PC-3 (cell line): ENCODE results near the gene CDA. TPM values are rescaled to one million over a fixed set of nuclear protein-coding genes. Genes with fewer than 3 reads are reported as not detected.
A peak's percentile ranks its signal among the peaks of the same experiment; 100 is the strongest.

Experiments
- ATAC-seq: fragments of 200-7000 bp; cut with Tn5 transposase; 2 replicates; pipeline ENCODE4 v1.9.1; 2020; ENCODE audit warnings: mild to moderate bottlenecking, moderate library complexity
- BruUV-seq: library from RNA; stranded (reverse); fragments of 400-500 nt; replicated peaks from 2 replicates; lab custom pipeline; 2021; lab: Mats Ljungman, UMichigan
- CTCF ChIA-PET: fragments of 300-600 bp; sonication (Branson Sonifier 250); formaldehyde crosslinking; loops from one replicate; lab custom pipeline; 2022; ENCODE audit warnings: antibody characterized with exemption; lab: Charles Lee
- POLR2A ChIA-PET: fragments of 300-600 bp; sonication (Branson Sonifier 250); formaldehyde crosslinking; loops from one replicate; lab custom pipeline; 2022; ENCODE audit warnings: antibody characterized with exemption; ENCODE audit not compliant: unreplicated experiment; lab: Charles Lee
- DNase-seq: peaks from one replicate; pipeline ENCODE4 v3.0.0-alpha.2; 2015
- H2AFZ ChIP-seq: fragments of 300-600 bp; sonication (generic); 2 replicates; pipeline ENCODE4 v1.6.0; 2016; ENCODE audit warnings: antibody characterized with exemption, low read length
- H3F3A ChIP-seq: fragments of 300-600 bp; sonication (generic); one replicate; pipeline ENCODE4 v1.6.0; 2017; ENCODE audit warnings: antibody characterized with exemption, low read length, control low read depth, mild to moderate bottlenecking; ENCODE audit not compliant: unreplicated experiment
- H3K27ac ChIP-seq: fragments of 300-600 bp; sonication (generic); 2 replicates; pipeline ENCODE4 v1.5.1; 2016; ENCODE audit warnings: mild to moderate bottlenecking, low read length
- H3K27me3 ChIP-seq: fragments of 300-600 bp; sonication (generic); 2 replicates; pipeline ENCODE4 v1.6.1; 2016; ENCODE audit warnings: low read length, mixed read lengths
- H3K36me3 ChIP-seq: fragments of 300-600 bp; sonication (generic); 2 replicates; pipeline ENCODE4 v1.6.1; 2016; ENCODE audit warnings: low read depth, mixed run types, low read length, mixed read lengths
- H3K4me1 ChIP-seq: fragments of 300-600 bp; sonication (generic); 2 replicates; pipeline ENCODE4 v1.5.1; 2016; ENCODE audit warnings: low read length; ENCODE audit not compliant: insufficient read depth
- H3K4me2 ChIP-seq: fragments of 300-600 bp; sonication (generic); 2 replicates; pipeline ENCODE4 v1.6.0; 2016; ENCODE audit warnings: low read length
- H3K4me3 ChIP-seq: fragments of 300-600 bp; sonication (generic); 2 replicates; pipeline ENCODE4 v1.5.1; 2016; ENCODE audit warnings: mild to moderate bottlenecking, low read length, mixed read lengths
- H3K79me2 ChIP-seq: fragments of 300-600 bp; sonication (generic); 2 replicates; pipeline ENCODE4 v1.6.1; 2017; ENCODE audit warnings: low read length, mixed read lengths
- H3K9ac ChIP-seq: fragments of 300-600 bp; sonication (generic); 2 replicates; pipeline ENCODE4 v1.6.0; 2016; ENCODE audit warnings: mild to moderate bottlenecking, low read length
- H3K9me2 ChIP-seq: fragments of 300-600 bp; sonication (generic); replicated peaks from 2 replicates; pipeline ENCODE4 v1.6.1; 2016; ENCODE audit warnings: mixed run types, low read length, mixed read lengths
- H3K9me3 ChIP-seq: fragments of 300-600 bp; sonication (generic); 2 replicates; pipeline ENCODE4 v1.6.1; 2016; ENCODE audit warnings: low read length, mixed read lengths
- H4K20me1 ChIP-seq: fragments of 300-600 bp; sonication (generic); 2 replicates; pipeline ENCODE4 v1.6.1; 2016; ENCODE audit warnings: low read length, mixed read lengths
- CTCF ChIP-seq: fragments of 300-600 bp; sonication (generic); conservative IDR thresholded peaks from 2 replicates; pipeline ENCODE4 v1.5.1; 2017; ENCODE audit warnings: antibody characterized with exemption, low read depth, mild to moderate bottlenecking, low read length
- EZH2 ChIP-seq: fragments of 300-600 bp; sonication (generic); IDR thresholded peaks from one replicate; pipeline ENCODE4 v1.6.1; 2017; ENCODE audit warnings: antibody characterized with exemption, mild to moderate bottlenecking, low read length; ENCODE audit not compliant: unreplicated experiment
- EZH2phosphoT487 ChIP-seq: fragments of 300-600 bp; sonication (generic); IDR thresholded peaks from 2 replicates; pipeline ENCODE4 v1.6.1; 2018; ENCODE audit warnings: mild to moderate bottlenecking, antibody characterized with exemption, low read length, borderline replicate concordance
- intact Hi-C: fragments of 100-400 bp; cut with micrococcal nuclease; formaldehyde crosslinking; loops from 2 replicates; pipeline ENCODE4 v1.9.0; 2023
- total RNA-seq: library from RNA; depleted of rRNA; stranded (reverse); fragments of >200 nt; gene quantifications from 2 replicates; pipeline ENCODE4 v1.2.3, GENCODE V29; 2014

Gene CDA
- total RNA-seq, 1 experiment from 2014 or later = 36.3 TPM

- H3K27me3 ChIP-seq = peaks cover under 1% of the 10 kb centered on the region; the same call in 1 of the 2 replicates
- no peak for ATAC-seq
- POLR2A ChIA-PET = no interaction called here
Observed at GRCh38 chr1:20546637-20547036, 42.3 kb upstream of the CDA start.

GRCh38 chr1:20551161-20551560 lies 37.7 kb upstream of the CDA start:
- Histone ChIP-seq H3K4me3 (no peak overlapping the region), H3K4me1 (no peaks in the 10 kb centered on the region; the same call in 1 of the 2 replicates), H3K79me2 (no peaks in the 10 kb centered on the region), H3K9ac (no peak overlapping the region), H2AFZ (no peak overlapping the region), H3K9me2 (no peaks in the 10 kb centered on the region), H3K9me3 (no peaks in the 10 kb centered on the region), H4K20me1 (no peaks in the 10 kb centered on the region), H3K27me3 (peaks cover 17% of the 10 kb centered on the region), H3K36me3 (no peaks in the 10 kb centered on the region), H3F3A (no peaks in the 10 kb centered on the region), H3K4me2 (no peak overlapping the region), H3K27ac (no peak overlapping the region)
- POLR2A ChIA-PET = no interaction called here
- no peak for ATAC-seq
- BruUV-seq = no TSS peak
- CTCF ChIA-PET = no interaction called here
- TF ChIP-seq CTCF (no peak), EZH2phosphoT487 (no peak), EZH2 (no peak)
- intact Hi-C loops = no loop called here
- no peak for DNase-seq

More at GRCh38 chr1:20546637-20547036, 42.3 kb upstream of the CDA start:
- CTCF ChIA-PET = no interaction called here
- intact Hi-C loops = no loop called here
- no peaks in the 10 kb centered on the region for H3K79me2 ChIP-seq
- no peaks in the 10 kb centered on the region for H3F3A ChIP-seq
- BruUV-seq = no TSS peak
- no peaks in the 10 kb centered on the region for H4K20me1 ChIP-seq
- TF ChIP-seq EZH2phosphoT487 (no peak), CTCF (no peak)
- H3K4me1 ChIP-seq = no peaks in the 10 kb centered on the region
- H2AFZ ChIP-seq = no peak overlapping the region
- H3K9ac ChIP-seq = no peak overlapping the region
- H3K36me3 ChIP-seq = no peaks in the 10 kb centered on the region
- no peaks in the 10 kb centered on the region for H3K9me3 ChIP-seq
- DNase-seq = no peak
- H3K4me2 ChIP-seq = no peak overlapping the region
- H3K9me2 ChIP-seq = no peaks in the 10 kb centered on the region
- no peak overlapping the region for H3K4me3 ChIP-seq
- H3K27ac ChIP-seq = no peak overlapping the region

- TF ChIP-seq CTCF = no peak
- TF ChIP-seq EZH2phosphoT487 = no peak
- no peak for TF ChIP-seq EZH2
- ChIA-PET POLR2A (no interaction called here), CTCF (no interaction called here)
- BruUV-seq = no TSS peak
- no peak within 1 kb of the TSS for H3K9ac ChIP-seq
- H3K4me2 ChIP-seq = peak within 1 kb of the TSS; percentile 69
- no peaks in the 10 kb centered on the region for H3K9me2 ChIP-seq
- no peaks in the 10 kb centered on the region for H3K9me3 ChIP-seq
- DNase-seq = no peak
- peak within 1 kb of the TSS; percentile 52 for H3K4me3 ChIP-seq
- intact Hi-C loops = no loop called here
- no peaks in the 10 kb centered on the region for H3K36me3 ChIP-seq
- no peaks in the 10 kb centered on the region for H3K79me2 ChIP-seq
- ATAC-seq = peak; percentile 25; the same call in 1 of the 2 replicates
- peaks cover 17% of the 10 kb centered on the region for H3K27me3 ChIP-seq
- no peaks in the 10 kb centered on the region for H4K20me1 ChIP-seq
- no peak within 1 kb of the TSS for H3K27ac ChIP-seq
- H3F3A ChIP-seq = no peaks in the 10 kb centered on the region
- peak within 1 kb of the TSS; percentile 30; the same call in 1 of the 2 replicates for H2AFZ ChIP-seq
- no peaks in the 10 kb centered on the region; the same call in 1 of the 2 replicates for H3K4me1 ChIP-seq
Observed at GRCh38 chr1:20551945-20552727, 36.8 kb upstream of the CDA start, which contains the start of gene FAM43B. Gene FAM43B, plus strand, starts transcription at chr1:20552573. Its CDS starts 401 bp downstream, at chr1:20552974.
